ENCODE data around the gene UBXN10.

- TF ChIP-seq CTCF (IDR thresholded peaks at IDR 0.05 in 8 of 11, conservative IDR thresholded peaks at IDR 0.05 in 3 of 11): no peak
- no peak for TF ChIP-seq POLR2A (IDR thresholded peaks at IDR 0.05)
- no peak for TF ChIP-seq POLR2AphosphoS5 (IDR thresholded peaks at IDR 0.05)
Measured at GRCh38 chr1:20136249-20136648, 49.6 kb upstream of the UBXN10 start.

All from spleen (tissue), 7 donors.